GM10248 (cell line): Measurements from ENCODE around the gene COL4A6.

Experiments used
- CTCF ChIA-PET: fragments of 300-600 bp; sonication (Branson Sonifier 250); formaldehyde crosslinking; extraction: SDS; loops from one replicate; lab custom pipeline; 2021; ENCODE audit warnings: antibody characterized with exemption; lab: Yijun Ruan, JAX
- POLR2A ChIA-PET: fragments of 350-650 bp; sonication (Branson Sonifier 250); formaldehyde crosslinking; extraction: SDS; loops from one replicate; lab custom pipeline; 2020; ENCODE audit warnings: antibody characterized with exemption; lab: Yijun Ruan, JAX
- DNase-seq: peaks from one replicate; pipeline ENCODE4 v3.0.0; 2012; ENCODE audit errors: extremely low spot score
- CTCF ChIP-seq: IDR thresholded peaks from 2 replicates; pipeline ENCODE4 v1.5.1; 2012; ENCODE audit warnings: mild to moderate bottlenecking, low read depth; ENCODE audit errors: extremely low read depth, missing control alignments, control extremely low read depth

Gene COL4A6

GRCh38 chrX:108171671-108172070 is 266.6 kb downstream of the COL4A6 start:
- no peak for TF ChIP-seq CTCF
- ChIA-PET POLR2A (no interaction called here), CTCF (no interaction called here)
- DNase-seq = no peak

- TF ChIP-seq CTCF = no peak
- POLR2A ChIA-PET = no interaction called here
- CTCF ChIA-PET = no interaction called here
- DNase-seq = no peak
These were observed 268.5 kb downstream of the COL4A6 start for GRCh38 chrX:108169768-108170167.

GRCh38 chrX:108168961-108169740 is 269.1 kb downstream of the COL4A6 start:
- ChIA-PET CTCF (interaction anchor here (1.4 kb wide), 1 partner anchor 31 kb away, joined by 3 read pairs; no protein-coding TSS in a partner anchor), POLR2A (no interaction called here)
- DNase-seq = no peak
- no peak for TF ChIP-seq CTCF

- TF ChIP-seq CTCF = no peak
- POLR2A ChIA-PET = no interaction called here
- CTCF ChIA-PET = interaction anchor here (1.1 to 1.6 kb wide), 2 partner anchors 10 to 11 kb away, joined by 3 to 4 read pairs; no protein-coding TSS in a partner anchor
- DNase-seq = no peak
These were observed 270.9 kb downstream of the COL4A6 start for GRCh38 chrX:108167211-108167872.

GRCh38 chrX:108165383-108166111 is 272.7 kb downstream of the COL4A6 start:
- POLR2A ChIA-PET = no interaction called here
- CTCF ChIA-PET = interaction anchor here (0.7 kb wide), 1 partner anchor 41 kb away, joined by 3 read pairs; no protein-coding TSS in a partner anchor
- DNase-seq = no peak
- TF ChIP-seq CTCF = no peak

- no peak for DNase-seq
- CTCF ChIA-PET = no interaction called here
- no peak for TF ChIP-seq CTCF
- POLR2A ChIA-PET = no interaction called here
These were observed 274.7 kb downstream of the COL4A6 start for GRCh38 chrX:108163333-108164082.
